ENCODE measurements around the gene TCF21.
"Not testable (repeated sequence)": the region's sequence is repeated elsewhere in the genome, so short reads cannot be mapped to it uniquely, and the experiment has no call there.

The TCF21 gene

DNA sequence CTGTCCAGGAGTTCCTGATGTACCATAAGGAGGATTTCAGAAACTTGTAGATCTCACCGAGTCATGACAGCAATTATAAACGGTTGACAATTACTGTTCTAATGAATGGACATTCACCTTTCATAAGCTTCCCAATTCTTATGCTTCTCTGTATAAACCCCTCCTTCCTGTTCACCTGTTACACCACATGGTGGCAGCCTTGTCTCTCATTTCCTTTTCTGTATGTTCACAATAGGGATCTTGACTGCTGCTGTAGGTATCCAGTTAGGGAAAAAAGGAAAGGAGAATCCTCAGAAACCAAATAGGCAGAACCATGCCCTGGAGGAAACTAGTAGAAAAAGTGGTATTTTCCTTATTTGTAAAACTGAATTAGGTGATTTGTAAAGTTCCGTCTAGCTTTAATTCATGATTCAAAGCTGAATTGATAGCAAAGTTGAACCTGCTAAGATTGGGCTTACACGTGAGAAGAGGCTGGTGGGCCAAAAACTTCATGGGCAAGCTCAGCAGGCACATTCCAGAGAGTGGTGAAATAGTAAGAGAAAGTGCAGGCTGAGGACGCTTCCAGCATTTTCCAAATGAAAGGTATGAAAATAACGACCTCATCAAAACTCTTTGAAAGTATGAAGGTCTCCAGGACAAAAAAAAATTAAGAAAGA lies 35.2 kb downstream of the TCF21 start:
- DNase-seq (ENCODE audit: low read depth), result peak; percentile 82

DNA sequence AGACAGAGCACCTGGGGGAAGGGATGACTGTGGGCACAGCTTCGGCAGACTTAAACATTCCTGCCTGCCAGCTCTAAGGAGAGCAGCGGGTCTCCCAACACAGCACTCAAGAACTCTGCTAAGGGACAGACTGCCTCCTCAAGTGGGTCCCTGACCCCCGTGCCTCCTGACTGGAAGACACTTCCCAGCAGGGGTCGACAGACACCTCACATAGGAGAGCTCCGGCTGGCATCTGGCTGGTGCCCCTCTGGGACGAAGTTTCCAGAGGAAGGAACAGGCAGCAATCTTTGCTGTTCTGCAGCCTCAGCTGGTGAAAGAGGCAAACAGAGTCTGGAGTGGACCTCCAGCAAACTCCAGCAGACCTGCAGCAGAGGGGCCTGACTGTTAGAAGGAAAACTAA lies 42.3 kb downstream of the TCF21 start:
- not testable (repeated sequence) for DNase-seq (ENCODE audit: low read depth)

DNA sequence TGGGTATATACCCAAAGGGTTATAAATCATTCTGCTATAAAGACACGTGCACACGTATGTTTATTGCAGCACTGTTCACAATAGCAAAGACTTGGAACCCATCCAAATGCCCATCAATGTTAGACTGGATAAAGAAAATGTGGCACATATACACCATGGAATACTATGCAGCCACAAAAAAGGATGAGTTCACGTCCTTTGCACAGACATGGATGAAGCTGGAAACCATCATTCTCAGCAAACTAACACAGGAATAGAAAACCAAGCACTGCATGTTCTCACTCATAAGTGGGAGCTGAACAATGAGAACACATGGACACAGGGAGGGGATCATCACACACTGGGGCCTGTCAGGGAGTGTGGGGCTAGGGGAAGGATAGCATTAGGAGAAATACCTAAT lies 47.4 kb downstream of the TCF21 start:
- not testable (repeated sequence) for DNase-seq (ENCODE audit: low read depth)

DNA sequence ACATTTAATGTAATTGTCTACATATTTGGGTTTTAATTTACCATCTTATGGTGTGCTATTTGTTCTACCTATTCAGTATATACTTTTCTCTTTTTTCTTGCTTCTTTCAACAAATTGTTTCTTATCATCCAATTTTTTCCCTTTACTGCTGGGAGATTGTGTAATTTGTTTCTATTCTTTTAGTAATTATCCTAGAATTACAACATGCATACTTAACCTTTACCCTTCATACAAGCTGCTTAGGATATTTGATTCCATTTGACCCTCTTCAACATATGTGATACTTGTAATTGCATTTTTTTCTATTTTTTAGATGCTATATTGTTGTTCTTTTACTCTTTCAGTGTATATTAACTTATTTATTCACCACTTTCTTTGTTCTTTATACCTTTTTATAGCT lies 49.0 kb downstream of the TCF21 start:
- no peak for DNase-seq (ENCODE audit: low read depth)

DNA sequence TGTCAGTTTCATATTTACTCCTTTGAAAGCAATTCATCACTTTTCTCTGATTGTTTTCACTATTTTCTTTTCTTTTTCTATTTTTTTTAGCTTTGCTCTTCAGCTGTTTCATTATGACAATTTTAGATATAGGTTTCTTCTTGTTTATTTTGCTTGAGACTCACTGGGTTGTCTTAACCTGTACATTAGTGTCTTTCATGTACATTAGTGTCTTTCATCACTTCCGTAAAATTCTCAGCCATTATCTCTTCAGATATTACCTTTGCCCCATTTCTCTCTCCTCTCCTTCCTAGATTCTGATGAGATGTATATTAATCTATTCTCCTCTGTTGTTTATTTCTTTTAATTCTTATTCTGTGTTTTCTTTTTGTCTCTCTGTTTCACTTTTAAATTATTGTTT lies 49.6 kb downstream of the TCF21 start:
- DNase-seq (ENCODE audit: low read depth), result no peak

DNA sequence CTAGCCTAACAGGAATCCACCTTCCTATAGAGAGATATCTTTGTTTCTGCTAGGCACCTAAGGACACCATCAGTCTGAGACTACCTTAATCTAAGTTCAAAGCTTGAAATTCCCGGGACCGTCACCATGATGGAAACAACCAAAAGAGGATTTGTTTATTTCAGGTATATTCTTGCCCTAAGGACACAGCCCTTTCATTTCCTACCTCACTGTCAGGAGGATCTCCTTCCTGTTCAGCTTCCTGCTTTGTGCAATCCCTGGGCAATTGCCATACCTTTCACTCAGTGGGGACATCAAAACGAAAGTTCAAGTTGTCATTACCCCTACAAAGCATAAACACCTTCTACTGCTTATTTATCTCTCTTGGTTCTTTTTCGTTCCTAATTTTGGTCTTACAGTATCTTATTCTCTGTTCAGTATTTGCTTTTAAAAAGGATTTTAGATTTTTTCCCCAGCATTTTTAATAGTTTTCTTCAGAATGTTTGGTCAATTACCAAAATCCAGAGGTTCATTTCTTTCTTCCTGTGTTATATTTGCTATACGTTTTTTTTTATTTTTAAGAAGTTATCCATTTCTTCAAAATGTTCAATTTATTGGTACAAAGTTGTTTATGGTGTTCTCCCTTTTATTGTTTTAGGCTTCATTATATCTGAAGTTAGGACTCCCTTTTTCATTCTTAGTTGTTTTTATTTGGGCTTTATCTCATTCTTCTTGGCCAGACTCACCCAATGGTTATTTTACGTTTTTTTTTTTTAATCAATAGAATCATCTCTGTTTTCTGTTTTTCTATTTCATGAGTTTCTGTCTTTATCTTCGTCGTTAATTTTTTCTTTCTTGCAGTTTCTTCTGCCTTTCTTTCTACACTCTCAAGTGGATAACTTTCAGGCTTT lies 51.1 kb downstream of the TCF21 start:
- DNase-seq (ENCODE audit: low read depth), result no peak
